GM12872 (cell line): Measurements from ENCODE around the gene LYZL4.

Source experiments
- TF ChIP-seq, protein P1 (sequence below): IDR thresholded peaks from 3 replicates; pipeline ENCODE4 v1.5.1; 2011; ENCODE audit warnings: low read depth, mild to moderate bottlenecking, low read length, moderate library complexity; ENCODE audit not compliant: insufficient read depth

LYZL4 gene

DNA sequence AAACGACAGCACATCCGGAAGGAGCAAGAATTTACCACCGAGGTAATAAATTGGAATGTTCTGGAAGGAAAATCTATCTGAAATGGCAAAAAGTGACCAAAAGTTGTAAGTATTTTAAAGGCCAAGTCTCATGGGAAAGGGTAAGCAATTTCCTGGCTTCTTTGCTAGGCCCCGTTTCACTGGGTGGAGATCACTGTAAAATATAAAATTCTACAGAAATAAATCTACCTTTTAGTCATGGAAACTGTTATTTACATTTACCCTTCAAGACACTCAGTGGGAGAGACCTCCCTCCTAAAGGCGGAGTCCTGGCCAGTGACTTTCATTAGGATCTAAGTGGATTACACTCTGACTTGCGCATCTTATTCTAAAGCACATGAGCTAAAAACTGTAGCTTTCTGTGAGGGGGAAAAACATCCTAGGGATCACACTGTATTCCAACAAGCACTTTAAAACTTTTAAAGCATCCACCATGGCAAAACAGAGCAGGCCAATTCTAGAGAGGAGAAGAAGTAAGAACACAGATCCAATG lies 28.8 kb downstream of the LYZL4 start:
- TF ChIP-seq, protein P1, sequence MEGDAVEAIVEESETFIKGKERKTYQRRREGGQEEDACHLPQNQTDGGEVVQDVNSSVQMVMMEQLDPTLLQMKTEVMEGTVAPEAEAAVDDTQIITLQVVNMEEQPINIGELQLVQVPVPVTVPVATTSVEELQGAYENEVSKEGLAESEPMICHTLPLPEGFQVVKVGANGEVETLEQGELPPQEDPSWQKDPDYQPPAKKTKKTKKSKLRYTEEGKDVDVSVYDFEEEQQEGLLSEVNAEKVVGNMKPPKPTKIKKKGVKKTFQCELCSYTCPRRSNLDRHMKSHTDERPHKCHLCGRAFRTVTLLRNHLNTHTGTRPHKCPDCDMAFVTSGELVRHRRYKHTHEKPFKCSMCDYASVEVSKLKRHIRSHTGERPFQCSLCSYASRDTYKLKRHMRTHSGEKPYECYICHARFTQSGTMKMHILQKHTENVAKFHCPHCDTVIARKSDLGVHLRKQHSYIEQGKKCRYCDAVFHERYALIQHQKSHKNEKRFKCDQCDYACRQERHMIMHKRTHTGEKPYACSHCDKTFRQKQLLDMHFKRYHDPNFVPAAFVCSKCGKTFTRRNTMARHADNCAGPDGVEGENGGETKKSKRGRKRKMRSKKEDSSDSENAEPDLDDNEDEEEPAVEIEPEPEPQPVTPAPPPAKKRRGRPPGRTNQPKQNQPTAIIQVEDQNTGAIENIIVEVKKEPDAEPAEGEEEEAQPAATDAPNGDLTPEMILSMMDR, result no peak

DNA sequence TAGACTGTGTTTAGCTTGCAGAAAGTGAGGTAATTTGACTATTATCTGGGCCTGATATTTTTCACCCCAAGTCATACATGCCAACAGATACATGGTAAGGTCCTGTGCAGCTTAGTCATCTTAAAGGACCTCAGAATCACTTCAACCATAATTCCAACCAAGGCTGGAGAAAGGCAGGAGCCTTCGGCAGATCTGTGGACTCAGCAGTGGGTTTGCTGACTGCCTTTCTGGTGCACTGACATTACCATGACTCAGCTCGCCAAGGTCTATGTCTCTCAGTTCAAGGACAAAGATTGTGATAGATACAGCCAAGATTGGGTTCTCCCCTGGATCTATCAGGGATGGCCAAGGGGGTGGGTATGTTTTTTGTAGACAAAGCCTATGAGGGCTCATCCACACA lies 32.7 kb downstream of the LYZL4 start:
- TF ChIP-seq, protein P1, result no peak

GRCh38 chr3:42376344-42376798 lies 34.0 kb downstream of the LYZL4 start:
- TF ChIP-seq, protein P1, result no peak

DNA sequence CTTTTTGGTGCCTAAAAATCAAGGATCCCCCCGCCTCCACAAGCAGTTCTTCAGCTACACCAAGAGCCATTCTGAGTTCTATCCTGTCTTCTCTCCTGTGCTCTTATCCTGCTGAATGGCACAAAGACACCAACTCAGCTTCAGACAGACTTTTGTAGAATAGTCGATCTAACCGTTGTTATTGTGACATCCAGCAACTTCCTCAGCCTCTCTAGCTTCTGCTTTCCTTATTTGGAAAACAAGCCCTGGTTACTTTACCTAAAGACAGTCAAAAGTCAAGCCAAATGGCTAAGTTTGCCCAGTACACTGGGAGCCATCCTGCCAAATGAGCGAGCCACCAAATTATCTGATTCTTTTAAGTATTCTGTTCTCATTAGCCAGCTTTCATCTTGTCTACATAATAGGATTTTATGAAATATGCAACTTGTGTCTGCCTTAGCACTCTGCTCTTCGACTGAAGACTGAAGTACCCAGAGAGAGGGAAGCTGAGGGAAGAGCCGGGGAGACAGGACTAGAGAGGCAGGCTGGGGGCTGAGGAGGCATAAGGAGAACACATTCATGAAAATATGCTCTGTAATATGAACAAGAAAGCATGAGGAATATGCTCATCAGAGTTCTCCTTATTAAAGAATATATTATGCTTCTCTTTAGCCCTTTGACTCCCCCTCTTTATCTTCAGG lies 35.1 kb downstream of the LYZL4 start:
- TF ChIP-seq, protein P1, result no peak

GRCh38 chr3:42371776-42372175 lies 38.6 kb downstream of the LYZL4 start:
- TF ChIP-seq, protein P1, result no peak

DNA sequence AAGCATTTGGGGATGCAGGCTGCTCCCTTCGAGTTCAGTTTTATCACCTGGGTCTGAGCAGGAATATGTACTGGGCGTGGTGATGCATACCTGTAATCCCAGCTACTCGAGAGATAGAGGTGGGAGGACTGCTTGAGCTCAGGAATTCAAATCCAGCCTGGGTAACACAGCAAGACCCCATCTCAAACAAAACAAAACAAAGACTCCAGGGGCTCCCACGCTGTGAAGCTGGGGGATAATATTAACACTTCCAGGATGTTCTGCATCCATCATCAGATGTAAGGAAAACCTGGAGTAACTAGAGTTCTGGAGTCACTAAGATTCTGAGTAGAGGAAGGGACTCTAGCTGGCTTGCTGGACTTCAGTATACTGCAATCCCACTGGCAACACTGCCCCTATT lies 40.6 kb downstream of the LYZL4 start:
- TF ChIP-seq, protein P1, result no peak

GRCh38 chr3:42369304-42369703 lies 41.1 kb downstream of the LYZL4 start:
- TF ChIP-seq, protein P1, result no peak
